SK-N-SH (cell line): ENCODE measurements around the gene PROSER2.

Experiments
- CHD2 ChIP-seq: fragments of 150-350 bp; IDR thresholded peaks from 2 replicates; pipeline ENCODE4 v1.6.1; 2018; ENCODE audit warnings: low read length; ENCODE audit not compliant: partially characterized antibody
- EP300 ChIP-seq, 2 experiments: IDR thresholded peaks; 2 replicates each; pipeline versions ENCODE4 v1.4.0 to v1.6.1; 2012; ENCODE audit warnings: borderline replicate concordance in 1 of 2, low read depth in 1 of 2, low read length in 1 of 2
- FOXJ3 ChIP-seq: sonication (generic); formaldehyde crosslinking; IDR thresholded peaks from 2 replicates; pipeline ENCODE4 v1.5.1; 2020; ENCODE audit warnings: mild to moderate bottlenecking, missing genetic modification reagents
- MXI1 ChIP-seq: IDR thresholded peaks from 2 replicates; pipeline ENCODE4 v1.6.1; 2012; ENCODE audit warnings: mild to moderate bottlenecking, low read depth, low read length, improper control_type of control experiment
- NFIC ChIP-seq: IDR thresholded peaks from 2 replicates; pipeline ENCODE4 v1.4.0; 2012; ENCODE audit warnings: borderline replicate concordance
- POLR2AphosphoS5 ChIP-seq: IDR thresholded peaks from 2 replicates; pipeline ENCODE4 v1.6.1; 2012; ENCODE audit warnings: low read depth, low read length
- RAD21 ChIP-seq: IDR thresholded peaks from 2 replicates; pipeline ENCODE4 v1.6.1; 2012; ENCODE audit warnings: mild to moderate bottlenecking, low read length
- RFX5 ChIP-seq: IDR thresholded peaks from 2 replicates; pipeline ENCODE4 v1.6.1; 2012; ENCODE audit warnings: mild to moderate bottlenecking, improper control_type of control experiment, low read length
- TAF1 ChIP-seq: IDR thresholded peaks from 2 replicates; pipeline ENCODE4 v1.6.1; 2012; ENCODE audit warnings: low read depth, mild to moderate bottlenecking, low read length, moderate library complexity, borderline replicate concordance
- TCF12 ChIP-seq: IDR thresholded peaks from 2 replicates; pipeline ENCODE4 v1.4.0; 2012
- TF ChIP-seq, protein P1 (sequence below): fragments of 200-600 bp; sonication (generic); IDR thresholded peaks from 2 replicates; pipeline ENCODE4 v1.6.1; 2017; ENCODE audit warnings: antibody characterized with exemption, mild to moderate bottlenecking, moderate library complexity
- TF ChIP-seq, protein P2 (sequence below): IDR thresholded peaks from 2 replicates; pipeline ENCODE4 v1.4.0; 2012; ENCODE audit warnings: low read depth, borderline replicate concordance

DNA sequence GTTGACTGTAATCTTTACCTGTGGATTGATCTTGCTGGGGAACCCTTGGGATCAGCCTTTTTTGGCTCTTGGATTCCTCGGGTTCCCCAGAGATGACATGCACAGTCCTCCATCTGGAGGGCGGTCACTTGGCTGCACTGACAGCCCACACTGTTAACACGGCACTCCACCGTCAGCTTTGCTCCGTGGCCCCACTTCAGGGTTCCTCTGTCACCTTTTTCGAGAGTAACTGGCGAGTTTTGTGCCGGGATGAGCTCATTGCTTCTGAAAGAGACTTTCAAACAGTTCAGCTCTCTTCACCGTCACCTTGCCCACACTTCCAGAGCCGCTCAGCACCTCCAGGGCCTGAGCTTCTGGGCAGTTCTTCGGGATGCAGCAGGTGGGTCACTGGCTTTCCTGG is 42.4 kb downstream of the PROSER2 start:
- TF ChIP-seq, protein P1, sequence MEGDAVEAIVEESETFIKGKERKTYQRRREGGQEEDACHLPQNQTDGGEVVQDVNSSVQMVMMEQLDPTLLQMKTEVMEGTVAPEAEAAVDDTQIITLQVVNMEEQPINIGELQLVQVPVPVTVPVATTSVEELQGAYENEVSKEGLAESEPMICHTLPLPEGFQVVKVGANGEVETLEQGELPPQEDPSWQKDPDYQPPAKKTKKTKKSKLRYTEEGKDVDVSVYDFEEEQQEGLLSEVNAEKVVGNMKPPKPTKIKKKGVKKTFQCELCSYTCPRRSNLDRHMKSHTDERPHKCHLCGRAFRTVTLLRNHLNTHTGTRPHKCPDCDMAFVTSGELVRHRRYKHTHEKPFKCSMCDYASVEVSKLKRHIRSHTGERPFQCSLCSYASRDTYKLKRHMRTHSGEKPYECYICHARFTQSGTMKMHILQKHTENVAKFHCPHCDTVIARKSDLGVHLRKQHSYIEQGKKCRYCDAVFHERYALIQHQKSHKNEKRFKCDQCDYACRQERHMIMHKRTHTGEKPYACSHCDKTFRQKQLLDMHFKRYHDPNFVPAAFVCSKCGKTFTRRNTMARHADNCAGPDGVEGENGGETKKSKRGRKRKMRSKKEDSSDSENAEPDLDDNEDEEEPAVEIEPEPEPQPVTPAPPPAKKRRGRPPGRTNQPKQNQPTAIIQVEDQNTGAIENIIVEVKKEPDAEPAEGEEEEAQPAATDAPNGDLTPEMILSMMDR, result no peak
- TF ChIP-seq MXI1 (no peak), RAD21 (no peak), TAF1 (no peak), POLR2AphosphoS5 (no peak), EP300 (IDR thresholded peaks at IDR 0.05; ENCODE audit: borderline replicate concordance in 1 of 2, low read depth in 1 of 2, low read length in 1 of 2) (no peak), FOXJ3 (no peak), RFX5 (no peak), TCF12 (no peak), CHD2 (no peak), NFIC (no peak)
- TF ChIP-seq, protein P2, sequence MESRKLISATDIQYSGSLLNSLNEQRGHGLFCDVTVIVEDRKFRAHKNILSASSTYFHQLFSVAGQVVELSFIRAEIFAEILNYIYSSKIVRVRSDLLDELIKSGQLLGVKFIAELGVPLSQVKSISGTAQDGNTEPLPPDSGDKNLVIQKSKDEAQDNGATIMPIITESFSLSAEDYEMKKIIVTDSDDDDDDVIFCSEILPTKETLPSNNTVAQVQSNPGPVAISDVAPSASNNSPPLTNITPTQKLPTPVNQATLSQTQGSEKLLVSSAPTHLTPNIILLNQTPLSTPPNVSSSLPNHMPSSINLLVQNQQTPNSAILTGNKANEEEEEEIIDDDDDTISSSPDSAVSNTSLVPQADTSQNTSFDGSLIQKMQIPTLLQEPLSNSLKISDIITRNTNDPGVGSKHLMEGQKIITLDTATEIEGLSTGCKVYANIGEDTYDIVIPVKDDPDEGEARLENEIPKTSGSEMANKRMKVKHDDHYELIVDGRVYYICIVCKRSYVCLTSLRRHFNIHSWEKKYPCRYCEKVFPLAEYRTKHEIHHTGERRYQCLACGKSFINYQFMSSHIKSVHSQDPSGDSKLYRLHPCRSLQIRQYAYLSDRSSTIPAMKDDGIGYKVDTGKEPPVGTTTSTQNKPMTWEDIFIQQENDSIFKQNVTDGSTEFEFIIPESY, result no peak
